A549 (cell line): ENCODE data around the gene SYNE2.

ENCODE experiments used
- EP300 ChIP-seq, 2 experiments: fragments of >200 bp; sonication (Bioruptor Twin); formaldehyde crosslinking; IDR thresholded peaks; 2 replicates in 1 of 2; 3 replicates in 1 of 2; pipeline ENCODE4 v1.6.1; 2016 to 2017
- FOSL2 ChIP-seq, 2 experiments: fragments of 450-650 bp in 1 of 2; fragments of >200 bp in 1 of 2; sonication (Bioruptor Twin) in 1 of 2; formaldehyde crosslinking; IDR thresholded peaks; 2 replicates each; pipeline versions ENCODE4 v1.5.0 to v1.6.1; 2016 to 2020; ENCODE audit warnings: mild to moderate bottlenecking in 1 of 2, moderate library complexity in 1 of 2
- JUNB ChIP-seq: fragments of >200 bp; sonication (Bioruptor Twin); formaldehyde crosslinking; IDR thresholded peaks from 2 replicates; pipeline ENCODE4 v1.6.1; 2016
- NR3C1 ChIP-seq: fragments of >200 bp; sonication (Bioruptor Twin); formaldehyde crosslinking; IDR thresholded peaks from 3 replicates; pipeline ENCODE4 v1.6.1; 2017
- POLR2A ChIP-seq: IDR thresholded peaks from 2 replicates; pipeline ENCODE4 v1.6.1; 2012; ENCODE audit warnings: mild to moderate bottlenecking, low read length
- RAD21 ChIP-seq, 2 experiments: fragments of >200 bp in 1 of 2; sonication (Bioruptor Twin) in 1 of 2; formaldehyde crosslinking in 1 of 2; IDR thresholded peaks in 1 of 2; conservative IDR thresholded peaks in 1 of 2; 2 replicates in 1 of 2; 3 replicates in 1 of 2; pipeline ENCODE4 v1.6.1; 2012 to 2018; ENCODE audit warnings: inconsistent platforms in 1 of 2
- RCOR1 ChIP-seq: fragments of 150-350 bp; IDR thresholded peaks from 2 replicates; pipeline ENCODE4 v1.6.1; 2014; ENCODE audit warnings: antibody characterized with exemption, low read length, low read depth
- RFX5 ChIP-seq: fragments of 450-650 bp; IDR thresholded peaks from 2 replicates; pipeline ENCODE4 v1.7.1; 2014; ENCODE audit warnings: antibody characterized with exemption, mild to moderate bottlenecking, moderate library complexity
- SMC3 ChIP-seq: fragments of >200 bp; sonication (Bioruptor Twin); formaldehyde crosslinking; IDR thresholded peaks from 3 replicates; pipeline ENCODE4 v1.6.1; 2018; ENCODE audit warnings: inconsistent platforms
- ZFP36 ChIP-seq: fragments of 450-650 bp; IDR thresholded peaks from 2 replicates; pipeline ENCODE4 v1.6.1; 2014; ENCODE audit warnings: borderline replicate concordance; ENCODE audit not compliant: partially characterized antibody
- TF ChIP-seq, protein P1 (sequence below): fragments of >200 bp; sonication (Bioruptor Twin); formaldehyde crosslinking; IDR thresholded peaks from 3 replicates; pipeline ENCODE4 v1.5.1; 2016
- TF ChIP-seq, protein P2 (sequence below): fragments of 200-600 bp; sonication (generic); IDR thresholded peaks from 2 replicates; pipeline ENCODE4 v1.6.1; 2016; ENCODE audit warnings: antibody characterized with exemption, mild to moderate bottlenecking, moderate library complexity

DNA sequence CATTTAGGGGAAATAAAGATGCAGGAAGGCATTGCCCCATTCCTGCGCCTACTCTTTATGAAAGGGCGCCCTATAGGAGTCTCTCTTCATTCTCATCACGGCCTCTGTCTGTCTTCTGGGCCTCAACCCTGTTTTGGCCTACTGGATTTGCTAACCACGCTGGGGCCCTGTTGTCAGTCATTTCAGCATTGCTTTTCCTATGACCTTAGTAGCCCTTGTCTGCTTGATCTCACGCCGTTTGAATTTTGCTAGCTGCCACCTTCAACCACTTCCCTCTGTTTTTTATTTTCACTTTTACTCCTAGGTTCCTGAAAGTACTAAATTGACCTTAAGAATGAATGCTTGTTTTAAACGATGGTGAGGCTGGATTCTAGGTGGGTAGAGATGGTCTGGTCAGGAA lies 139.0 kb downstream of the SYNE2 start:
- TF ChIP-seq EP300 (IDR thresholded peaks at IDR 0.05) (no peak), RFX5 (no peak), RAD21 (conservative IDR thresholded peaks at IDR 0.05 in 1 of 2, IDR thresholded peaks at IDR 0.05 in 1 of 2) (no peak), POLR2A (no peak), SMC3 (no peak), JUNB (no peak), RCOR1 (no peak), NR3C1 (no peak), ZFP36 (no peak), FOSL2 (IDR thresholded peaks at IDR 0.05) (no peak), FOSL2 (CRISPR knock-in tag; IDR thresholded peaks at IDR 0.05) (no peak)
- TF ChIP-seq, protein P1, sequence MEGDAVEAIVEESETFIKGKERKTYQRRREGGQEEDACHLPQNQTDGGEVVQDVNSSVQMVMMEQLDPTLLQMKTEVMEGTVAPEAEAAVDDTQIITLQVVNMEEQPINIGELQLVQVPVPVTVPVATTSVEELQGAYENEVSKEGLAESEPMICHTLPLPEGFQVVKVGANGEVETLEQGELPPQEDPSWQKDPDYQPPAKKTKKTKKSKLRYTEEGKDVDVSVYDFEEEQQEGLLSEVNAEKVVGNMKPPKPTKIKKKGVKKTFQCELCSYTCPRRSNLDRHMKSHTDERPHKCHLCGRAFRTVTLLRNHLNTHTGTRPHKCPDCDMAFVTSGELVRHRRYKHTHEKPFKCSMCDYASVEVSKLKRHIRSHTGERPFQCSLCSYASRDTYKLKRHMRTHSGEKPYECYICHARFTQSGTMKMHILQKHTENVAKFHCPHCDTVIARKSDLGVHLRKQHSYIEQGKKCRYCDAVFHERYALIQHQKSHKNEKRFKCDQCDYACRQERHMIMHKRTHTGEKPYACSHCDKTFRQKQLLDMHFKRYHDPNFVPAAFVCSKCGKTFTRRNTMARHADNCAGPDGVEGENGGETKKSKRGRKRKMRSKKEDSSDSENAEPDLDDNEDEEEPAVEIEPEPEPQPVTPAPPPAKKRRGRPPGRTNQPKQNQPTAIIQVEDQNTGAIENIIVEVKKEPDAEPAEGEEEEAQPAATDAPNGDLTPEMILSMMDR, result no peak
- TF ChIP-seq, protein P2, sequence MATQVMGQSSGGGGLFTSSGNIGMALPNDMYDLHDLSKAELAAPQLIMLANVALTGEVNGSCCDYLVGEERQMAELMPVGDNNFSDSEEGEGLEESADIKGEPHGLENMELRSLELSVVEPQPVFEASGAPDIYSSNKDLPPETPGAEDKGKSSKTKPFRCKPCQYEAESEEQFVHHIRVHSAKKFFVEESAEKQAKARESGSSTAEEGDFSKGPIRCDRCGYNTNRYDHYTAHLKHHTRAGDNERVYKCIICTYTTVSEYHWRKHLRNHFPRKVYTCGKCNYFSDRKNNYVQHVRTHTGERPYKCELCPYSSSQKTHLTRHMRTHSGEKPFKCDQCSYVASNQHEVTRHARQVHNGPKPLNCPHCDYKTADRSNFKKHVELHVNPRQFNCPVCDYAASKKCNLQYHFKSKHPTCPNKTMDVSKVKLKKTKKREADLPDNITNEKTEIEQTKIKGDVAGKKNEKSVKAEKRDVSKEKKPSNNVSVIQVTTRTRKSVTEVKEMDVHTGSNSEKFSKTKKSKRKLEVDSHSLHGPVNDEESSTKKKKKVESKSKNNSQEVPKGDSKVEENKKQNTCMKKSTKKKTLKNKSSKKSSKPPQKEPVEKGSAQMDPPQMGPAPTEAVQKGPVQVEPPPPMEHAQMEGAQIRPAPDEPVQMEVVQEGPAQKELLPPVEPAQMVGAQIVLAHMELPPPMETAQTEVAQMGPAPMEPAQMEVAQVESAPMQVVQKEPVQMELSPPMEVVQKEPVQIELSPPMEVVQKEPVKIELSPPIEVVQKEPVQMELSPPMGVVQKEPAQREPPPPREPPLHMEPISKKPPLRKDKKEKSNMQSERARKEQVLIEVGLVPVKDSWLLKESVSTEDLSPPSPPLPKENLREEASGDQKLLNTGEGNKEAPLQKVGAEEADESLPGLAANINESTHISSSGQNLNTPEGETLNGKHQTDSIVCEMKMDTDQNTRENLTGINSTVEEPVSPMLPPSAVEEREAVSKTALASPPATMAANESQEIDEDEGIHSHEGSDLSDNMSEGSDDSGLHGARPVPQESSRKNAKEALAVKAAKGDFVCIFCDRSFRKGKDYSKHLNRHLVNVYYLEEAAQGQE, result no peak
